Left lung (tissue), 10 donors: Measurements from ENCODE around the gene SH3GL3. TPM values are rescaled to one million over a fixed set of nuclear protein-coding genes. Genes with fewer than 3 reads are reported as not detected.

ENCODE experiments used
- ATAC-seq: fragments of 200-7000 bp; cut with Tn5 transposase; one replicate; pipeline ENCODE4 v1.9.1; 2020; ENCODE audit warnings: moderate library complexity
- DNase-seq, 4 donors: peaks; one replicate each; pipeline ENCODE4 v3.0.0-alpha.2; 2013 to 2020
- H3K27ac ChIP-seq, 2 donors: fragments of 200-600 bp; sonication (generic) in 1 of 2; one replicate each; pipeline versions ENCODE4 v1.5.0 to v1.8.0; 2020 to 2021
- H3K27me3 ChIP-seq, 2 donors: fragments of 200-600 bp; sonication (generic) in 1 of 2; one replicate each; pipeline versions ENCODE4 v1.5.0 to v1.8.0; 2020 to 2021
- H3K36me3 ChIP-seq, 2 donors: fragments of 200-600 bp; sonication (generic) in 1 of 2; one replicate each; pipeline versions ENCODE4 v1.5.0 to v1.8.0; 2020 to 2021
- H3K4me1 ChIP-seq, 2 donors: fragments of 200-600 bp; one replicate each; pipeline ENCODE4 v1.8.0; 2021
- H3K4me3 ChIP-seq, 2 donors: fragments of 200-600 bp; sonication (generic) in 1 of 2; one replicate each; pipeline versions ENCODE4 v1.5.0 to v1.8.0; 2020 to 2021; ENCODE audit warnings: mild to moderate bottlenecking in 1 of 2
- H3K9me3 ChIP-seq, 2 donors: fragments of 200-600 bp; sonication (generic) in 1 of 2; one replicate each; pipeline versions ENCODE4 v1.5.0 to v1.8.0; 2020 to 2021
- CTCF ChIP-seq, 2 donors: fragments of 200-600 bp; sonication (generic) in 1 of 2; IDR thresholded peaks; one replicate each; pipeline versions ENCODE4 v1.5.0 to v1.8.0; 2021; ENCODE audit warnings: antibody characterized with exemption in 2 of 2
- intact Hi-C, 2 donors: fragments of 100-400 bp; cut with DNase I; formaldehyde crosslinking; loops; one replicate each; pipeline versions ENCODE4 v1.11.2 to v1.14.2; 2022
- polyA plus RNA-seq, 6 donors: library from polyadenylated mRNA; unstranded; fragments of 120-200 nt; gene quantifications; one replicate each; pipeline ENCODE4 v1.2.1, GENCODE V29; 2013; ENCODE audit not compliant: insufficient read length in 6 of 6
- total RNA-seq, 2 donors: library from RNA; stranded (reverse); fragmentation: NEBNext Ultra II Directional; extraction: Animal tissue kit (Norgen Biotek cat#: 25700); gene quantifications; one replicate each; pipeline ENCODE4 v1.2.1, GENCODE V29; 2021
- donor health status: DM: no; HTN: yes; CAD: no.
- donor health status: DM: no; HTN: no; CAD: no.

Gene SH3GL3
- total and polyA plus RNA-seq, 8 donors = 0.82 to 14.1 (median 11.5) TPM

DNA sequence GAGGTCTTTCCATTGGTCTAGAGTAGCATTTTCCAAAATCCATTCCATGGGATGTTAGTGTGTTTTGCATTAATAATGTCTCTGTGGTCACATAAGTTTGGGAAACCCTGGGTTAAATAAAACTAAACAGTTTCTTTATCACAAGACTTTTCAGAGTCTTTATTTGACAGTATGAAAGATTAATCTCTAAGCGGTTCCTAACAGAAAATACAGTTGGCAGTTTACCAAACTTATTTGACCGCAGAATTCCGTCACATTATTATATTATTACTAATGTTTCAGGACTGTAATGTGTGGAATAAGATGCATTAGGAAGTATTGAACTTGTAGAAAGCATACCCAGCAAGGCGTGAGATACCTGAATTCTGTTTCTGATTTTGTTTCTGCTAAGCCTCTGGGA lies 135.2 kb downstream of the SH3GL3 start:
- DNase-seq (no peak), ATAC-seq (no peak)
- H3K27me3 ChIP-seq = no peaks in the 10 kb centered on the region
- TF ChIP-seq CTCF (IDR thresholded peaks at IDR 0.05) = no peak
- no peak overlapping the region for H3K4me3 ChIP-seq
- intact Hi-C loops = no loop called here
- H3K27ac ChIP-seq = no peak overlapping the region
- H3K9me3 ChIP-seq = no peaks in the 10 kb centered on the region
- H3K4me1 ChIP-seq = no peaks in the 10 kb centered on the region
- no peaks in the 10 kb centered on the region for H3K36me3 ChIP-seq

GRCh38 chr15:83585601-83586335 lies 138.6 kb downstream of the SH3GL3 start:
- Histone ChIP-seq H3K27me3 (no peaks in the 10 kb centered on the region), H3K27ac (no peak overlapping the region), H3K4me3 (no peak overlapping the region), H3K36me3 (no peaks in the 10 kb centered on the region), H3K9me3 (no peaks in the 10 kb centered on the region), H3K4me1 (no peaks in the 10 kb centered on the region)
- DNase-seq = no peak
- ATAC-seq = no peak
- TF ChIP-seq CTCF (IDR thresholded peaks at IDR 0.05) = no peak
- intact Hi-C loops = no loop called here

- Histone ChIP-seq H3K4me3 (no peak overlapping the region), H3K27ac (no peak overlapping the region), H3K36me3 (no peaks in the 10 kb centered on the region), H3K9me3 (no peaks in the 10 kb centered on the region), H3K27me3 (no peaks in the 10 kb centered on the region), H3K4me1 (no peaks in the 10 kb centered on the region)
- no peak for ATAC-seq
- no peak for TF ChIP-seq CTCF (IDR thresholded peaks at IDR 0.05)
- intact Hi-C loops = no loop called here
- no peak for DNase-seq
Measured at GRCh38 chr15:83587091-83587490, 139.9 kb downstream of the SH3GL3 start.

DNA sequence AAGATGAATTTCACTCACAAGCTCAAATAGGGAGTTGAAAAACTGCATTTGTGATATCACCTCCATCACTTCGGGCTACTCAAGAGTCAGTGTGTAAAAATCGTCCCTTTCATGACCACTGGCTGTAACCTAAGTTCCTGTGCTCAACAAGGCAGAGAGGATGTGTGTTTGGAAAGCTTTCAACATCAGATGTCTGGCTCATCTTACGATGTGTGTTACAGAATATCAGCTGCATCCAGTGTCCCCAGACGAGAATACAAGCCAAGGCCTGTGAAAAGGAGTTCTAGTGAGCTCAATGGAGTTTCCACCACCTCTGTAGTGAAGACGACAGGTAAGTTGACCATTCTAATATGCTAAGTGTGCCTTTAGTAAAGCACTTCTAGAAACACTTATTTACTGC lies 141.3 kb downstream of the SH3GL3 start:
- TF ChIP-seq CTCF (IDR thresholded peaks at IDR 0.05) = no peak
- no peaks in the 10 kb centered on the region for H3K9me3 ChIP-seq
- no peak for ATAC-seq
- no peaks in the 10 kb centered on the region for H3K36me3 ChIP-seq
- H3K27ac ChIP-seq = no peak overlapping the region
- no peaks in the 10 kb centered on the region for H3K4me1 ChIP-seq
- H3K27me3 ChIP-seq = no peaks in the 10 kb centered on the region
- intact Hi-C loops = no loop called here
- no peak overlapping the region for H3K4me3 ChIP-seq
- DNase-seq = no peak

DNA sequence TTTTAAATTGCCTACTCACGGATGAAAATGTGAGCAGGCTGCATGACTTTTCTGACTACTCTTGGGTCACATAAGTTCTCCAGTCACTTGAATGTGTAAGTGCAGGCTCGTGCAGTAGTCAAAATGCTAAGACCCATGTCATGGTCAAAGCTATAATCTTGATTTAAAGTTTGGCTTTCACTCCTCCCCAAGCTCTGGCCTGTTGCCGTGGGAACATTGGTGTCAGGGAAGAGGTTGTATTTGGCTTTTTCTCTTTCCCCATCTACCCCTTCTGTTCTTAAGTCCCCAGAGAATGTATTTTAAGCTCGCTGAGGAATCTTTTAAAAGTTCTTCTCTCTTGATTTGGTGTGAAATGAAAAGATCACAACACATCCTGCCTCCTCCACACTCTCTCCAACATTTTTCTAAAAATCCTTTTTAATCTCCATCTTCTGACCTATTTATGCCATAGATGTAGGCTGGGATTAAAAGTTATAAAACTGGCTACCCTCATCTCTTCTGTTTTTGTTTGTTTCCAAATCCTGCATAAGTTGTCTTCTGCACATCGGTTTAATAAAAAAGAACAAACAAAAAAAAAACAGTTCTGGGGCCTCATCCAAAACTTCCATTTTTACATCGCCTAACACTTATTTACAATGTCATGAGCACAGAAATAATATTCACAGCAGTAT lies 145.4 kb downstream of the SH3GL3 start:
- no peak overlapping the region for H3K4me3 ChIP-seq
- H3K9me3 ChIP-seq = no peaks in the 10 kb centered on the region
- intact Hi-C loops = no loop called here
- no peak overlapping the region for H3K27ac ChIP-seq
- no peak for TF ChIP-seq CTCF (IDR thresholded peaks at IDR 0.05)
- H3K27me3 ChIP-seq = no peaks in the 10 kb centered on the region
- no peaks in the 10 kb centered on the region for H3K4me1 ChIP-seq
- peak in 2 of 4 donors; percentile 72 to 79 for DNase-seq
- ATAC-seq = no peak
- no peaks in the 10 kb centered on the region for H3K36me3 ChIP-seq
